Ureter (tissue), 1 donor: Measurements from ENCODE around the gene DCAF5. TPM values are rescaled to one million over a fixed set of nuclear protein-coding genes. Genes with fewer than 3 reads are reported as not detected.
"Not testable (repeated sequence)": the region's sequence is repeated elsewhere in the genome, so short reads cannot be mapped to it uniquely, and the experiment has no call there.

Experiments
- DNase-seq: peaks from one replicate; pipeline ENCODE4 v3.0.0-alpha.2; 2020; ENCODE audit warnings: low spot score
- total RNA-seq: library from RNA; stranded (reverse); gene quantifications from one replicate; pipeline ENCODE4 v1.2.4, GENCODE V29; 2023
- donor health status: DM: yes; HTN: yes; CAD: no.

DCAF5 gene
- total RNA-seq, 1 donor from 2014 or later, result 58.6 TPM

DNA sequence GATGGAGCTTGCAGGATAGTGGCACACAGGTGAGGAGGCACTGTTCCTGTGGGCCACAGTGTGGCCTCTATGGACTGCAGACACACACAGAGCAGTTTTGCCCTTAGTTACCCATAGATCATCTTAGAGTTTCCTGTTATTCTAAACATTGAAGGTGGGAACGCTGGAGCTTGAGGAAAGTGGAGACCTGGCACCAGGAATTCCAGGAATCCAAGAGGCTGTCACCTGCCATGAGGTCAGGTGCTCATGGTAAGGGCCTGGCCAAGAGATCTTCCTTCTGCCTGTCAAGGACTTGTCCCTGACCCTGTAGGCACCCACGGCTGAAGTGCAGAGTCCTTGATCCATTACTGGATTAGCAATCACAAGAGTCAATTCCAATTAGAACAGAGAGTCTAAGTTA lies 108.6 kb downstream of the DCAF5 start:
- DNase-seq, result no peak

DNA sequence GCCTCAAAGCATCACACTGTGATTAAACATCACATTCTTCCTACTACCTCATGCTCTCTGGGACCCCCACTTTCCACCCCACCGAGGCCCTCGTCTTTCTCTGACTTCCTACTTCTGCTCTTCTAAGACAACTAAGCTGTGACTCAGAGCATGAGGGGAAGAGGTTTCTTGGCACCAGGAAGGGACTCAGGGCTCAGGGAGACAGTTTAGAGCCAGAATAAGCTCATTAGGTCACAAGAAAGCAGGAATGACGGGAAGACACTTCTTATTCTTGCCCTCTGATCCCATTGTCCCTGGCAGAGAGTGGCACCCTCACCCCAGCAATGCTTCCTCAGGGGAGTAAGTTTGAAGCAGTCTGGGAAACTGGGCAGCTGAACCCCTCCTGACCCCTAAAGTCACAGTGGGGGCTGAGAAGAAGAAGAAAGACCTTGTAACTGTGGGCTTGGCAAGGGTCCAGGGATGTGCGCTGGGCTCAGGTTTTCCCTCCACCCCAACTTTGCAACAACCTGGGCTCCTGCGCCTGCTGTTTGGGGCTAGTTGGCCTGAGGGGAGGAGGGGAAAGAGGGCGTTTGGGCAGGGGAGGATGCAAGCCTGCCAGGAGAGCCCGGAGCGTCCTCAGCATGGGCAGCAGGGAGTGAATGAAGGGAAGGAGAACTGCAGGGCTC lies 109.2 kb downstream of the DCAF5 start:
- peak; percentile 52 for DNase-seq

DNA sequence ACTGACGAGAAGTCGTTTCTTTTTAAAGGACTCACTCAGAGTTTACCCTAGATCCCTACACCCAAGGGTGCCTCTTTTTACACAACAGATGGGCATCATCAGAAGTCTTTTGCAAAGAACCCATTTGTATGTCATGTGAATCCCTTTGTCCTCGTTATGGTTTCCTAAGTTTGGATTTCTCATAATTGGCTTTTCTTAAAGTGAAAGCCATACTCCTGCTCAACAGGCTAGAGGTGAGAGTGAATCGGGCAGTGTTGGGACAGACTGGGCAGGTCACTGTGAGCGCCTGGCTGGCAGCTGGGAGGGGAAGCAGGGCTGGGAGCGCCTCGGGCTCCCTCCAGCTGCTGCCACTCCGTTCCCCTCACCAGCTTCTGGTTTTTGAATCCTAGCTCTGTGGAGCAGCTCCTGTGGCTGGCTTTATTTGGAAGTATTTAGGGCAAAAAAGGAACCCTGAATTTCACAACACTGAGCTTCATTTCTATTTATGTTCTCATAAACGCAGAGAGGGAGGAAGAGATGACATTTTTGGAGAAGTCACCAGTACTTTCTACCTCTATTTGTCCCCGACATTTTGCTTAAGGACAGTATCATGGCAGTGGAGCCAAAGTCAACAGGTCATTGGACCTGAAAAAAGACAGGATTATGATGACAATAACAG lies 110.0 kb downstream of the DCAF5 start:
- peak; percentile 64 for DNase-seq

DNA sequence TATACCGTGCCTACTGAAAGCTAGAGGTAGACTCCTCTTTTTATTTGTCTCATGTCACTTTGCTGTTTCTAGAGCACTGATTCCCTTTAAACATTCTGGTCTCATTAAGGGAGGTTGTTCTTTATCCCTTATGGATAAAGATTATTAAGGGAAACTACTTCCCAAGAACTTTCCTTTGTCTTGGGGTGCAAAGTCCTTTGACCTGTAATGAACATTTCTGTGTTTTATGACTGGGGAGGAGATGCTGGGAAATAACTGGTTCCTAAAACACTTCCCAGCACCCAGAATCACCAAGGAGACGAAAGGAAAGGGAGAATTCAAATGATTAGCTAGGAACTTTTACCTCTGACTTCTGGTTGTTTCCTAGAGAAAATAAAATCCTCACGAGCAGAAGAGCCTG lies 110.6 kb downstream of the DCAF5 start:
- DNase-seq, result no peak

DNA sequence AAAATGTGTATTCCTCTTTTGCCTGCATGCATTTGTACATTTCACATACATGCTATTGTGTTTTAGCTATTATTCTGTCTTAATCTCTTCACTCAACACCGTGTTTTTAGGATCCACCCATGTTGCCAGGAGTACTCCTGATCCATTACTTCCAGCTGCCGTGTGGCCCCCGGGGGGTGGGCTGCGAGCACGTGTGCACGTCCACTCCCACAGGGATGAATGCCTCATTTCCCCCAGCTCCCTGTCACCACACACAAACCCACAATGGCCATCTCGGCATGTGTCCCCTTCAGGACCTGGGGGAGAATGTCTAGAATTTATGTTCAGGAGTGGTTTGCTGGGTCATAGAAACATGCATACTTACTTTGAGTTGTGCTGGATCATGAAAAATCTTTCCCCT lies 111.1 kb downstream of the DCAF5 start:
- no peak for DNase-seq

DNA sequence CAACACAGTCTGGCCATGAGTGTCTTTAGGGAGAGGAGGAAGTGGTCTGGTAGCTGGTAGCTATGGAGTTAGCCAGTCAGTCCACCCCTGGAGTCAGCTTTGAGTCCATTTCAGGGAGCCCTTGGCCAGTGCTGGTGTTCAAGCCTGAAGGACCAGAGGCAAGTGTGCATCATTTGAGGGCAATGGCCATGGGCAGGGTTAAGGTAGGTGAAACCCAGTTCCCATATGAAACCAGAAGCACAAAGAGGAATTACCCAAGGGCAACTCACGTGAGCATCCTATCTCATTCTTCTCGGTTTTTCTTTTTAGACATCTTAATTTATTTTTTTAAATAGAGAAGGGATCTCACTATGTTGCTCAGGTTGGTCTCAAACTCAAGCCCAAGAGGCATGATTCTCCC lies 112.6 kb downstream of the DCAF5 start:
- no peak for DNase-seq

DNA sequence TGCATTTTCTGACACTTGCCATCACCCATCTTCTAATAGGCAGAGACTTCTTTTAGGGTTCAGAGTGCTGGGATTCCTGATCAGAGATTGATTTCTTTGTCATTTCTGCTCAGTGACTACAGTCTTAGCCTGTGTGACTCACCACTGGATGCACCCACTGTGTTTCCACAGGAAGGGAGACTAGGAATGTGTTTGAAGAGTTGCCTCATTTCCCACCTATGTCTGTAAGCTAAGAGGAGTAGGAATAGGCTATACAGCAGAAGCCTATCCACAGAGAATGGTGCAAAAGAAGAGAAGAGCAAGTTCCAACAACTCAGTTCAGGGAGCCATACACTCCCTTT lies 113.7 kb downstream of the DCAF5 start:
- no peak for DNase-seq

DNA sequence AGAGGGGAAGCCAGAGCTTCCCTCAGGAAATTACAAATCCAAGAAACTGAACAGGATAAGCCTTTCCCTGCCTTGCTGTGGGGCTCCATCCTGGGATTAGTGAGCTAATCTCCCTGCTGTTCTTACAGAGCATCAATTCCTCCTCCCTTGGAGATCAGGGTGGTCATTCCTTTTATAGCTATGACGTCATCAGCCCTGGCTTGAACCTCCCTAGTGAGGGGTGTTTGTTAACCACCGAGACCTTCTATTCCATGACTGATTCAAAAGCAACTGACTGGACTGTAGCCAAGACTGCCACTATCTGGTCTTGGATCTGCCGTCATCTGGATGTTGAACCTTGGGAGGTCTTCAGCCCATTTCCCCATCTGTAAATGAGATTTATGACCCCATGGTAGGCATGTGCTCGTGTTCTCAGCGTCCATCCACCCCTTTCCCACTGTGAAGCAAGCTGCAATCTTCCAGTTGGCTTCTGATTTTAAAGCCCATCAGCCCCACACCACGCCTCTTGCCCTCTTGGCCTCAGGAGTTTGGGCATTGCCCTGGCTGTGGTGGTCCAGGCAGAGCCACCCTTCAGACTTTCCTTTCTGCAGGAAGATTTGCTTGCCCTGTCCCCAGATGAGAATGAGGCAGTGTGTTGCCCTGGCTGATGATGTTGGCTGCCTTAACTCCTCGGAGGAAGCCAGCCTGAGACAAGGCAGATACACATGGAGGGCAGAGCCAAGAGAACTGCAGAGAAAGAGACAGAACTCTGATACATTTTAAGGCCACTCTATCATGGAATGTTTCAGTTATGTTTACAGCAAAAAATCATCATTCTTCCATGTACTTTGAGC lies 114.2 kb downstream of the DCAF5 start:
- no peak for DNase-seq

DNA sequence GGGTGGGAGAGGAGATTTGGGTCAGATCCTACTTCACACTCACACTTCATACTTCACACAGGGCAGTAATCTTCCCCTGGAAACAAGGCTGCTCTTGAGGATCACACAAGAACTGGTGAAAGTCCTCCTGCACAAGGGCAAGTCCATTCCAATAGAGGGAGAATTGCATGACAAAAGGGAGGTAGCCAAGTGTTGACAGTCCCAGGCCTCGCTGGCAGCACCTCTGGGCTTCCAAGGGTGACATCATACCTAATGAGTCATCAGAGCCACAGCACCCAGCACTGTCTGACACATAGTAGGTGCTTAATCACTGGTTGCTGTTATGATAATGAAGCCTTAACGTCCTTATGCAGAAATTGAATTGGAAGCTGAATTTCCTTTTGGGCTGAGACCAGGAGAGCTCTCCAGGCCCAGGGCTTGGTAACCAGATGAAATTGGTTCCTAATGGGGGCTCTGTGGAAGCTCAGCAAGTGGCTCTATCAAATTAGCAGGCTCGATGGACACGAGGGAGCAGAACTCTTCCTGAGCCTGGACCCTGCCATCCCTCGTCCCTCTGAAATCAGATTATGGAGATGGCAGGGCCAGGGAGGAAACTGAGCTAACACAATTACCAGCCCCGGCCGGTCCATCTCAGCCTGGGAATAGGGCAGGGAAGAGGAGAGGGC lies 115.0 kb downstream of the DCAF5 start:
- DNase-seq, result no peak

DNA sequence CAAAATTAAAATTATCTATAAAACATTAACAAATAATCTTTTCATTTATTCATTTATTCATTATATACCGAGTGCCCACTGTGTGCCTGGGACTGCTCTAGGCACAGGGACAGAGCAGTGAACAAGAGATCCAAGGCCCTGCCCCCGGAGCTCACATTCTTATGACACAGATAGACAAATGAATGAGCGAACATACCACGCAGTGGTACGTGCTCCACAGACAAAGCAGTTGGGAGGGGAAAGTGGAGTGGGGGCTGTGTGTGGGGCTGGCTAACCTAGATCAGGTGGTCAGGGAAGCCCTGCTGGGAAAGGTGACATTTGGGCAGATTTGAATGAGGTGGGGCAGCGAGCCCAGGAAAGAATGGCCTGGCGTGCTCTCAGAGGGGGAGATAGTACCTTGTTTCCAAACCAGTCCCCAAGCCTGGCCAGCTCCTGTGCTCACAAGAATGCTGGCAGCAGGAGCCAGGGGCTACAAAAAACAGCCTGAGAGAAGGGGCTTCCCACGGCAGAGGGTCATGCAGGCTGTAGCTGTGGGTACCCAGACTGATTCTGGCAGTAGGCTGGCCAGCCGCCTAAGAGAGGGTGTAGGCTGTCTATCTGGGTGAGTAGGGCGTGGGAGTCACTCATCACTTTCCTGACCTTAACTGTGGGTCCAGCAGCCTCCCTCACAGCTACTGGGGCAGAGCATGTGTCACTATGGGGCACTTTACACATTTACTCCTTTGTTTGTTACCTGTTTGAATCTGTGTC lies 116.0 kb downstream of the DCAF5 start:
- no peak for DNase-seq

DNA sequence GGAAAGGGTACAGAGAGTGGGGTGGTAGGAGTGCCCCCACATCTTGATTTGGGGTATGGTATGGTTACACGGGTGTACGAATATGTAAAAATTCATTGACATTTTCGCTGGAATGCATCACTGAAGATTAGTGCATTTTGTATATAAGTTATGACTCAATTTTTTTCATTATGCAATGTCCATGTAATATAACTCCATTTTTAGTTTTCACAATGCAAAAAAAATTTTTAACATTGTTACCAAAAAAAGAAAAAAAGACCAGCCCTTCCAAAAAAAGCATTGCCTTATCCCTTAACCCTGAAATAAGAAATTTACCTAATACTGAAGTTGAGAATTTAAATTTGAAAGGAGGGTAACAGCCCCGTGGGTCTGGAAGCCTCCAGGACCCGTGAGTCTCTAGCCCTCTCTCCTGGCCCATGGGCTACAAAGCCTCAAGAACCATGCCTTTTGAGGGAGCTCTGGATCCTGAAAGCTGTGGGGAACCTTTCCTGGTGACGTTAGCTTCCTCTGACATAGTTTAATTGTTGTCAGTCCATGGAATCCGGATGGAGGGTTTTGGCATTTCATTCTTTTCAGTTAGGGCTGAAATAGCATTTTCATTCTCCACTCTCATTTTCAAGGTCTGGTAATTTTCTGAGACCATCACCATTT lies 118.2 kb downstream of the DCAF5 start:
- no peak for DNase-seq

DNA sequence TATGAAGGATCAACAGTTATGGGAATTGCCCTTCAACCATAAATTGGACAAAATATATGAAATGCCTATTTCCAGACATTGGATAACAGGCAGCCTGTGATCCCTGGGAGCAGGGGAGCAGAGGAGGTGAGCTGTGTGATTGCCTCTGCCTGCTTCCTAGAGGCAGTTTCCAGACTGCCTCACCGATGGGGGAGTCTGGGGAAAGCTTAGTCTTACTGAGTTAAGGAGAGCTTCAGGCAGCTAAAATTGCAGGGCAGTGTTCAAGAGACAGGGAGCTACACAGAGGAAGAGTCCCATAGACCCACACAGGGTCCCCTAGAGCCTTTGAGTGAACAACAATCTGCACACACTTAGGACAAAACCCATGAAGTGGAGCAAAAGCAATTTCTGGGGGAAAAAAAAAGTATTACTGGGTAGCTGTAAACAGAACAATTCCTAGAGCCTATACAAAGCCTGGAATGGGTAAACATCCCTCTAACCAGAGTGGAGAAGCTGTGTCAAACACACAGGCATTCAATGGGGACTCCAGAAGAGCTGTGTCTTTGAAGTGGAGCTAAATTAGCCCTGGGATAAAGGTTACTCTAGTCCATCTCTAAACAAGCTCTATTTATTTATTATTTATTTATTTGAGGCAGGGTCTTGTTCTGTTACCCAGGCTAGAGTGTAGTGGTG lies 125.5 kb downstream of the DCAF5 start:
- no peak for DNase-seq

DNA sequence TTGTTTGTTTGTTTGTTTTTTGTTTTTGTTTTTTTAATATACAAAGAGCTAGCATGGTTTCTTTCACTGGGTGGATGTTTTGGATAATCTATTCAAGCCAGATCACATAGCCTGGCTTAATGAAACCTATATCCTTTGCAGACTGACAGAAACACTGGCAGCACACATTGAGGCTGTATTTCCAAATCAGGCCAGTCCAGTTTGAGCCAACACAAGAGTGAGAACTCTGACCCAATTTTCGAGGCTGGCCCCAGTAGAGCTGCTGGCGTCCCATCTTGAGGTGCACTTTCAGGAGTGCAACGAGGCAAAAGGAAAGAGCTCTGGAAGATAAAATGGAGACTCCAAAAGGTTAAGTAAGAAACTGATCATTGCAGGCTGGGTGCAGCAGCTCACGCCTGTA lies 129.9 kb downstream of the DCAF5 start:
- no peak for DNase-seq

DNA sequence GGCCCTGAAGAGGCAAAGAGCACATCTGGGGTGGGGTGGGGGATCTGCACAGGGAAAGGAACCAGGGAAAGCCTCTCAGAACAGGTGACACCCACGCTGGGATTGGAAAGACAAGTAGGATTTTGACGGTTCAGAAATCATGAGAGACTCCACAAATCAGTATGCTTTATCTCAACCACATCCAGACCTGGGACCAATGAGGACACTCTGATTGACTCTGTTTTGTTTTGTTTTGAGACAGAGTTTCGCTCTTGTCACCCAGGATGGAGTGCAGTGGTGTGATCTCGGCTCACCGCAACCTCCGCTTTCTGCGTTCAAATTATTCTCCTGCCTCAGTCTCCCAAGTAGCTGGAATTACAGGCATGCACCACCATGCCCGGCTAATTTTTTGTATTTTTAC lies 130.8 kb downstream of the DCAF5 start:
- DNase-seq, result not testable (repeated sequence)

DNA sequence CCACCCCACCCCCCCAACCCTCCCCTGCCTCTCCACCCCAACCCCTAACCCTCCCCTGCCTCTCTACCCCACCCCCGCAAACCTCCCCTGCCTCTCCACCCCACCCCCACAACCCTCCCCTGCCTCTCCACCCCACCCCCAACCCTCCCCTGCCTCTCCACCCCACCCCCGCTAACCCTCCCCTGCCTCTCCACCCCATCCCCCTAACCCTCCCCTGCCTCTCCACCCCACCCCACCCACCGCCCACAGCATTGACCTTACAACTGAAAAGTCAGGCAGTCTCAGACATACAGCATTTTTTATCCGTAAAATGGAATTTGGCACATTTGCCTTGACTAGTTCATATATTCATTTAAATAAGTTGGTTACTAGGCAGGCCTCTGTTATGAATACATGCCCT lies 135.2 kb downstream of the DCAF5 start:
- DNase-seq, result no peak

DNA sequence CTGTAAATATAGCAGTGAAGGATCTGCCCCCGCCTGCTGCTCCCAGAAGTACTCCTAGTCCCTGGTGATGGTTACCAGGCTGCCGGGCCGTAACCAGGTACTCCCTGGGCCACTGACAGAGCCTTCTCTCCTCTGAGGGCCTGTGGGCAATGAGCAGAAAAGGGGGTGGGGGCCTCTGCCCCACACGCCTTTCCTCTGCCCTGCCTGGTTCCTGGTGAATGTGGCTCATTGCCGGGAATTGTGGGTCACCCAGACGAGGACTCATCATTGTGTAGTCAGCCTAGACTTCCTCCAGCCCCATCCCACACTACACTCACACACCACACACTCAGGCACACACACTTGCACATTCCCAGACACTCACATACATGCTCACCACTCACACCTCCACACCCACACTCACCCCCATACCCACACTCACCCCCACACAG lies 138.1 kb downstream of the DCAF5 start:
- DNase-seq, result no peak

DNA sequence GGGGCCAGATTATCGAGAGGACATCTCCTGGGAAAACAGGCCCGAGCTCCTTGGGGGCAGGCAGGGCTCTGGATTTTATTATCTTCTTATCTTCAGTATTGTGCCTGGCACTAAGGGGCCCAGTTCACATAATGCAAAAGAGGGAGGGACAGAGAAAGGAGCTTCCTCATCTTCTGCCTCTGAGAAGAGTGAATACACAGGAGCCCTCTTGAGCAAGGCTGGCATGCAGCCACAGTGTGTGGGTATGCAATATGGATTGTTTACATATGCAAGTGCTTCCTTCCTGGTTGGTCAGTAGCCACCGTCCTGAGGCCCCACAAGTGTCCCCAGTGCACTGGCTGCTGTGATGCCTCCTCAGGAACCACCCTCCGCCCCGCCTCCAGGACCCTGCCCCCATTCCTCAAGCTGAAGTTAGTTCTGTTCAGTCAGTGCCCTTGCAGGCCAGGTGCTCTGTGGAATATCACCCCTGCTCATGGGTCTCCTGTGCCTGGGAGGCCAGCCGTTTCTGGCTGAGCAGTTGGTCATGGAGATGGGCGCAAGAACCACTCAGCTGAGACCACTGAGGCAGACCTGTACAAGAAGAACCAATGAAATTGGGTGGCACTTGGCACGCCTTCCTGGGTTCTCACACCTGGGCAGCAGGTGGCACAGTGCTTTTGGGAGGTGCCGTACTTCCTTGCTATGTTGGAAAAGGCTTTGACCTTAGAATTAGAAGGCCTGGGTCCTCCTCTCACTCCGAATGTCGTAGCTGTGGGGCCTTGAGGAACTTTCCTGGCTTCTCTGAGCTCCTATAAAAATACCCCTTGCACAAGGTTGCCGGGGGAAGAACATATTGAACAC lies 138.8 kb downstream of the DCAF5 start:
- DNase-seq, result no peak

DNA sequence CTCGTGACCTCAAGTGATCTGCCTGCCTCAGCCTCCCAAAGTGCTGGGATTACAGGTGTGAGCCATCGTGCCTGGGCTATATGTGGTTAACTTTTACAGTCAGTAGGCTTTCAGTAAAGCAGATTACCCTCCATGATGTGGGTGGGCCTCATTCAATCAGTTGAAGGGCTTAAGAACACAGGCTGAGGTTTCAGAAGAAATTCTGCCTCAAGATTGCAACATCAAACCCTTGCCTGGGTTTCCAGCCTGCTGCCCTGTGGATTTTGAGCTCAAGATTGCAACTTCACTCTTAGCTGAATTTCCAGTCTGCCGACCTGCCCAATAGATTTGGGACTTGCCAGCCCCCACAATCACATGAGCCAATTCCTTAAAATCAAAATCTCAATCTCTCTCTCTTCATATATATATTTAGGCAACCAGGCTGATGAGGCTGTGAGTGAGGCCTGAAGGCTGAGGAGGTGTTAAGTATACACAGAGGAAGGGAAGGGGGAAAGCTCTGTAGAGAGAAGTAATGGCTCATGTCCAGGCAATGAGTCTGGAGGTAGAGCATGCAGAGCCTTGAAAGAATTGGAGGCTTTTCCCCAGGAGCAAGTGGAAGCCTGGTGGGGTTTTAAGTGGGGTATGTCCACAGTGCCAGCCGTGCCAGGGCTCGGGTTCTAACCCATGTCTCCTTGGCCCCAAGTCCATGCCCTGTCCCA lies 140.5 kb downstream of the DCAF5 start:
- no peak for DNase-seq

DNA sequence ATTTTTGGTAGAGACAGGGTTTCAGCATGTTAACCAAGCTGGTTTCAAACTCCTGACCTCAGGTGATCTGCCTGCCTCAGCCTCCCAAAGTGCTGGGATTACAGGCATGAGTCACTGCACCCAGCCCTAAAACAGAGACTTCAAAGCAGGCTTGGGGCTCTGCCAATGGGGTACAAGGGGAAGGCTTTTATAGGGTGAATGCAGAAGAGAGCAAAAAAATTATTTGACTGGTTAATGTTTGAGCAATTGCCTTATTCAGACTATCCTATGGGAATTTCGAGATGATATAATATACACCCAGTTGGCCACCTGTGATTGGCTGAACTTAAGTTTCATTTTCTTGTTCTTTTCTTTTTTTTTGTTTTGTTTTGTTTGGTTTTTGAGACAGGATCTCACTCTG lies 142.3 kb downstream of the DCAF5 start:
- no peak for DNase-seq
